ENCODE measurements around the gene AKR1D1. TPM values are rescaled to one million over a fixed set of nuclear protein-coding genes. Genes with fewer than 3 reads are reported as not detected.

AKR1D1 gene
- total RNA-seq: not detected in 2 replicates

GRCh38 chr7:138076196-138076595 lies at the start of gene AKR1D1:
Gene AKR1D1 (plus strand): TSS chr7:138076459. CDS start chr7:138076519, 60 bp downstream.

Other genes starting within 250 kb of the AKR1D1 start
- 0.65 and 4.2 TPM in 2 replicates for gene DGKI, start 229.5 kb upstream of the AKR1D1 start, total RNA-seq
- gene CREB3L2, start 74.4 kb upstream of the AKR1D1 start, total RNA-seq: 16.4 and 38.2 TPM in 2 replicates

All from bladder microvascular endothelial cell (primary cell).